GM13976 (cell line): ENCODE measurements around the gene ADPGK.

Source experiments
- DNase-seq: peaks from one replicate; pipeline ENCODE4 v3.0.0; 2012; ENCODE audit warnings: low spot score
- in situ Hi-C: fragments of 300-500 bp; cut with MboI; formaldehyde crosslinking; loops from one replicate; pipeline ENCODE4 v1.12.0; 2022; ENCODE audit warnings: low sequenced_read_pairs, mixed read lengths, inconsistent platforms; ENCODE audit not compliant: unreplicated experiment
- TF ChIP-seq, protein P1 (sequence below): IDR thresholded peaks from 2 replicates; pipeline ENCODE4 v1.5.1; 2012; ENCODE audit warnings: borderline replicate concordance, mild to moderate bottlenecking; ENCODE audit not compliant: insufficient read depth; ENCODE audit errors: extremely low read depth, missing control alignments, control extremely low read depth

ADPGK gene

DNA sequence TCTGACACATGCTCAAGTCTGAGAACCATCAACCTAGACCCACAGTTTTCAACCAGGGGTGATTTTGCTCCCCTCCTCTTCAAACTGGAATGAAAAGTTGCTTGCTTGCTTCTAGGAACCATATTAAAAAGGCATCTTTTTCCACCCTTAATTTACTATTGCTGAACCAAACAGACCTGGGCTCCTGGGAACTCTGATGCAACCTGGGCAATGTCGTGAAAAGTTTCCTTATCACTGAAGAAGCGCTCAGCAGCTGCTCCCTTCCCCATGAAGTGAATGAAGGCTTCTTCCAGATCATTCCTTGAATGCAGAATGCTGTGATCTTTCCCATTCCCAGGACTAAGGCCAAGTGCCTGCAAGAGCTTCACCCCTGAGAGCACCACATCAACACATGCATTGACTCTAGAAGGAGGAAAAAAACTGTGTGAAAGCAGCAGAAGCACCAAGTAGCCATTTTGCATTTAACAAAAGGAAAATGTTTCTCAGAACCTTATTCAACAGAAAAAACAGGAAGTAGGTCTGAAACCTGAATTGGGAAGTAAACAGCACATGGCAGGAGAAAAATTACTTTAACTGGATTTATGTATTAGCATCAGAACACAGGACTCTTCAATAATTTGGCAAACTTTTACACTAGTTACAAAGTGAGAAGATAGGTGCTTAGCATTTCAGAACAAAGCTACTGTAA lies 8.7 kb downstream of the ADPGK start:
- in situ Hi-C loops: loop anchor here (25.0 kb wide), 1 partner anchor 487 kb away; no protein-coding TSS in a partner anchor
- no peak for DNase-seq
- TF ChIP-seq, protein P1, sequence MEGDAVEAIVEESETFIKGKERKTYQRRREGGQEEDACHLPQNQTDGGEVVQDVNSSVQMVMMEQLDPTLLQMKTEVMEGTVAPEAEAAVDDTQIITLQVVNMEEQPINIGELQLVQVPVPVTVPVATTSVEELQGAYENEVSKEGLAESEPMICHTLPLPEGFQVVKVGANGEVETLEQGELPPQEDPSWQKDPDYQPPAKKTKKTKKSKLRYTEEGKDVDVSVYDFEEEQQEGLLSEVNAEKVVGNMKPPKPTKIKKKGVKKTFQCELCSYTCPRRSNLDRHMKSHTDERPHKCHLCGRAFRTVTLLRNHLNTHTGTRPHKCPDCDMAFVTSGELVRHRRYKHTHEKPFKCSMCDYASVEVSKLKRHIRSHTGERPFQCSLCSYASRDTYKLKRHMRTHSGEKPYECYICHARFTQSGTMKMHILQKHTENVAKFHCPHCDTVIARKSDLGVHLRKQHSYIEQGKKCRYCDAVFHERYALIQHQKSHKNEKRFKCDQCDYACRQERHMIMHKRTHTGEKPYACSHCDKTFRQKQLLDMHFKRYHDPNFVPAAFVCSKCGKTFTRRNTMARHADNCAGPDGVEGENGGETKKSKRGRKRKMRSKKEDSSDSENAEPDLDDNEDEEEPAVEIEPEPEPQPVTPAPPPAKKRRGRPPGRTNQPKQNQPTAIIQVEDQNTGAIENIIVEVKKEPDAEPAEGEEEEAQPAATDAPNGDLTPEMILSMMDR: no peak

GRCh38 chr15:72771329-72771725 lies 12.2 kb downstream of the ADPGK start:
- no peak for DNase-seq
- TF ChIP-seq, protein P1: no peak
- in situ Hi-C loops: no loop called here

GRCh38 chr15:72770673-72771328 lies 12.8 kb downstream of the ADPGK start:
- in situ Hi-C loops: no loop called here

DNA sequence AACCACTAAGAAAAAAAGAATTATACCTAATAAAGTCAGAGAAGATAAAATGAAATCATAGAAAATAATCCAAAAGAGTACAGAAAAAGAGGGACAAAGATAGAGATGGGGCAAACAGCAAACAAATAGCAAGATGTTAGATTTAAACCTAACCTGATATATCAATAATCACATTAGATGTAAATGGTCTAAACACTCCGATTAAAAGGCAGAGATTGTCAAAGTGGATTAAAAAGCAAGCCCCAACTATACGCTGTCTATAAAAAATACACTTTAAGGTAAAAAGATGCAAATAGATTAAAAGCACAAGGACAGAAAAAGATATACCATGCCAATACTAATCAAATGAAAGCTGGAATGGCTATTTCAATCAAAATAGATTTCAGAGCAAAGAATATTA lies 16.8 kb downstream of the ADPGK start:
- TF ChIP-seq, protein P1: no peak
- no peak for DNase-seq
- in situ Hi-C loops: no loop called here

More at GRCh38 chr15:72770673-72771328, 12.8 kb downstream of the ADPGK start:
- no peak for DNase-seq
- TF ChIP-seq, protein P1: no peak

- no peak for DNase-seq
- in situ Hi-C loops: no loop called here
These were observed 17.5 kb downstream of the ADPGK start for GRCh38 chr15:72766025-72766424.

GRCh38 chr15:72764656-72765055 lies 18.9 kb downstream of the ADPGK start:
- in situ Hi-C loops: no loop called here
- DNase-seq: no peak
- TF ChIP-seq, protein P1: no peak

More at GRCh38 chr15:72766025-72766424, 17.5 kb downstream of the ADPGK start:
- TF ChIP-seq, protein P1: no peak
